AG04450 (cell line): ENCODE results near the gene CDK14. TPM values are rescaled to one million over a fixed set of nuclear protein-coding genes. Genes with fewer than 3 reads are reported as not detected.

ENCODE experiments used
- CTCF ChIA-PET: fragments of 300-600, 350-600 bp; formaldehyde crosslinking; extraction: SDS; loops from one replicate; lab custom pipeline; 2022; ENCODE audit warnings: antibody characterized with exemption, inconsistent platforms; lab: Charles Lee
- POLR2A ChIA-PET: fragments of 350-600 bp; formaldehyde crosslinking; extraction: SDS; loops from one replicate; lab custom pipeline; 2021; ENCODE audit warnings: antibody characterized with exemption, inconsistent platforms; lab: Yijun Ruan, JAX
- DNase-seq: peaks from one replicate; pipeline ENCODE4 v3.0.0-alpha.2; 2011; ENCODE audit warnings: low read depth, low spot score
- H3K27ac ChIP-seq: one replicate; pipeline ENCODE4 v1.5.1; 2012; ENCODE audit warnings: low read depth, low read length, control low read depth
- H3K27me3 ChIP-seq: one replicate; pipeline ENCODE4 v1.6.0; 2012; ENCODE audit warnings: low read length; ENCODE audit not compliant: control insufficient read depth, insufficient read depth
- H3K4me3 ChIP-seq: 2 replicates; pipeline ENCODE4 v1.5.1; 2011; ENCODE audit warnings: mild to moderate bottlenecking, low read depth, low read length, control low read depth
- H3K9me3 ChIP-seq: 2 replicates; pipeline ENCODE4 v1.5.1; 2012; ENCODE audit warnings: low read length; ENCODE audit not compliant: control insufficient read depth, insufficient read depth
- CTCF ChIP-seq: IDR thresholded peaks from 2 replicates; pipeline ENCODE4 v1.5.1; 2011; ENCODE audit warnings: low read depth, low read length, control low read depth, inconsistent platforms
- polyA plus RNA-seq: library from polyadenylated mRNA; depleted of rRNA; stranded (reverse); fragments of >200 nt; gene quantifications from 2 replicates; pipeline ENCODE4 v1.2.3, GENCODE V29; 2011

The CDK14 gene
- polyA plus RNA-seq, 1 experiment = 28.4 TPM

GRCh38 chr7:91230100-91230499 lies 634.0 kb downstream of the CDK14 start:
- ChIA-PET CTCF (no interaction called here), POLR2A (no interaction called here)
- no peak for DNase-seq
- no peak overlapping the region for H3K4me3 ChIP-seq
- TF ChIP-seq CTCF = no peak
- H3K27me3 ChIP-seq = no peaks in the 10 kb centered on the region
- H3K9me3 ChIP-seq = peaks cover 8% of the 10 kb centered on the region; the same call in 1 of the 2 replicates
- no peak overlapping the region for H3K27ac ChIP-seq

- Histone ChIP-seq H3K4me3 (no peak overlapping the region), H3K9me3 (peaks cover 4% of the 10 kb centered on the region; the same call in 1 of the 2 replicates), H3K27me3 (no peaks in the 10 kb centered on the region), H3K27ac (no peak overlapping the region)
- ChIA-PET POLR2A (no interaction called here), CTCF (no interaction called here)
- no peak for DNase-seq
- no peak for TF ChIP-seq CTCF
Measured at GRCh38 chr7:91230503-91230902, 634.4 kb downstream of the CDK14 start.

- ChIA-PET POLR2A (no interaction called here), CTCF (no interaction called here)
- no peaks in the 10 kb centered on the region for H3K27me3 ChIP-seq
- no peaks in the 10 kb centered on the region for H3K9me3 ChIP-seq
- no peak overlapping the region for H3K4me3 ChIP-seq
- DNase-seq = no peak
- no peak for TF ChIP-seq CTCF
- no peak overlapping the region for H3K27ac ChIP-seq
Measured at GRCh38 chr7:91233212-91233611, 637.1 kb downstream of the CDK14 start.

GRCh38 chr7:91235211-91235832 lies 639.2 kb downstream of the CDK14 start:
- ChIA-PET CTCF (no interaction called here), POLR2A (no interaction called here)
- H3K9me3 ChIP-seq = no peaks in the 10 kb centered on the region
- no peak overlapping the region for H3K27ac ChIP-seq
- no peak overlapping the region for H3K4me3 ChIP-seq
- no peak for TF ChIP-seq CTCF
- no peaks in the 10 kb centered on the region for H3K27me3 ChIP-seq
- no peak for DNase-seq

GRCh38 chr7:91239171-91239604 lies 643.1 kb downstream of the CDK14 start:
- Histone ChIP-seq H3K4me3 (no peak overlapping the region), H3K27me3 (no peaks in the 10 kb centered on the region), H3K27ac (no peak overlapping the region), H3K9me3 (no peaks in the 10 kb centered on the region)
- ChIA-PET POLR2A (interaction anchor here (0.8 kb wide), 1 partner anchor 11 kb away, joined by 3 read pairs; no protein-coding TSS in a partner anchor), CTCF (interaction anchor here (0.6 to 1.0 kb wide), 2 partner anchors 152 to 156 kb away, joined by 3 read pairs; no protein-coding TSS in a partner anchor)
- TF ChIP-seq CTCF = no peak
- peak; percentile 30 for DNase-seq
